ENCODE results near the gene GPAT2. TPM values are rescaled to one million over a fixed set of nuclear protein-coding genes. Genes with fewer than 3 reads are reported as not detected.
"Not testable (repeated sequence)": the region's sequence is repeated elsewhere in the genome, so short reads cannot be mapped to it uniquely, and the experiment has no call there.

Gene GPAT2
- total RNA-seq, 1 experiment from 2014 or later, result not detected

DNA sequence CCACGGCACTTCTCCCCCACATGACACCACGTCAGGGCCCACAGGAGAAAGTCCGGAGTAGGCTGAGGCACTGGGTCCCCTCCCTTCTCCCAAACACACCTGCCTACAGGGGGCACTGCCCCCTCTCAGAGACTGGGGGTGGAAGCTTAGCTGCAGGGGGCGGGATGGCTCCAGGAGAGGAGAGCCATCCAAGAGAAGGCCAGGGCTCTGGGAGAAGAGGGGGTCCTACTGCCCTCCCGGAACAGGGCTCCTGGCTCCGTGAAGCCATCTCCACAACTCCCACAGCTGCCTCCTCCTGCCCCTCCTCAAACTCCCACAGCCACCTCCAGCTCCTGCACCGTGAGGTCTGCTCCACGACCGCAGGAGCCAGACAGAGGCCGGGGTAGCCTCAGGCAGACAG is 25.6 kb upstream of the GPAT2 start:
- H3K4me1 ChIP-seq (ENCODE audit: insufficient read depth, low read length, poor library complexity, severe bottlenecking); intact Hi-C loops (cut with micrococcal nuclease; ENCODE audit: unreplicated experiment); H3K9me3 ChIP-seq (ENCODE audit: low read depth, low read length, poor library complexity, severe bottlenecking); H3K27ac ChIP-seq (ENCODE audit: low read depth, low read length, poor library complexity, severe bottlenecking); POLR2A ChIA-PET (ENCODE audit: low non-redundant PET); CTCF ChIA-PET; H3K36me3 ChIP-seq (ENCODE audit: insufficient read depth, low read length, poor library complexity, severe bottlenecking); BruUV-seq (replicated peaks); H3K27me3 ChIP-seq (replicated peaks; ENCODE audit: insufficient read depth, low read depth, low read length, poor library complexity); DNase-seq (ENCODE audit: low spot score); H3K4me3 ChIP-seq (ENCODE audit: low read depth, low read length, poor library complexity, severe bottlenecking): not testable (repeated sequence)

- H3K36me3 ChIP-seq (ENCODE audit: insufficient read depth, low read length, poor library complexity, severe bottlenecking); H3K27ac ChIP-seq (ENCODE audit: low read depth, low read length, poor library complexity, severe bottlenecking); DNase-seq (ENCODE audit: low spot score); POLR2A ChIA-PET (ENCODE audit: low non-redundant PET); H3K4me1 ChIP-seq (ENCODE audit: insufficient read depth, low read length, poor library complexity, severe bottlenecking); H3K27me3 ChIP-seq (replicated peaks; ENCODE audit: insufficient read depth, low read depth, low read length, poor library complexity); H3K4me3 ChIP-seq (ENCODE audit: low read depth, low read length, poor library complexity, severe bottlenecking); intact Hi-C loops (cut with micrococcal nuclease; ENCODE audit: unreplicated experiment); CTCF ChIA-PET; H3K9me3 ChIP-seq (ENCODE audit: low read depth, low read length, poor library complexity, severe bottlenecking); BruUV-seq (replicated peaks): not testable (repeated sequence)
Measured at GRCh38 chr2:96059443-96059842, 24.7 kb upstream of the GPAT2 start.

DNA sequence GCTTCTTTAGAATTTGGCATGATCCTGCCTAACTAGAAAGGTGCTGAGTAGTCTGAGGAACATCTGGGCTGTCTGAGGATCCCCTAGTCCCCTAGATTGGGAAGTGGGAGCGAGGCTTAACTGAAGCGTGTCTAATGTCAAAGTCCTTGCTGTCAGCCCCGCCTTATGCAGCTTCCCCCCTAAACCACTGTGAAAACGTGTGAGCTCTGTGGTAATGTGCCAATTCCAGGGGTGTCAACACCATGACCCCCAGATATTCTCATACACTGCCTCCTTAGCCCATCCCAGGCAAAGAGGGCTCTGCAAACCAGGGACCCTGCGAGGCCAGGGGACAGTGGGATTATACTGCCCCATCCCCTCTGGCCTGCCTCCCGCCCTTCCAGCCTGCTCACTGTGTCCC is 21.1 kb upstream of the GPAT2 start:
- intact Hi-C loops (cut with micrococcal nuclease; ENCODE audit: unreplicated experiment); H3K36me3 ChIP-seq (ENCODE audit: insufficient read depth, low read length, poor library complexity, severe bottlenecking); POLR2A ChIA-PET (ENCODE audit: low non-redundant PET): not testable (repeated sequence)

DNA sequence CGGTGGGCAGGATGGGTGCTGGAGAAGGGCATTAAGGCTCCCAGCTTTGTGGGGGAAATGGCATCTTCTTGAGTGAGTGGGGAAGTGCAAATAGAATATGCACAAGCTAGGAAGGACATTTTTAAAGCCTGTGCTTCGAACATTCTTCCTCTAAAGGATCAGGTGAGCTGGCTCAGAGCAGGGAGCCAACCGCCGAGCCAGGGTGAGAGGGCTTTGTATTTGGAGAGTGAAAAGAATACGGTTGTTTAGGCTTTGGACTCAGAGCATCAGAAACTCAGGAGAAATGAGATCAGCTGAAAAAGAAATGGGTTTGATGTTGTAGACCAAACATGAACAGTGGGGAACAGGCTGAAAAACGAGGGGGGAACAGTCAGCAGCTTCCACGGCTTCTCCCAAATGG is 19.8 kb upstream of the GPAT2 start:
- H3K36me3 ChIP-seq (ENCODE audit: insufficient read depth, low read length, poor library complexity, severe bottlenecking); BruUV-seq (replicated peaks); intact Hi-C loops (cut with micrococcal nuclease; ENCODE audit: unreplicated experiment); H3K27ac ChIP-seq (ENCODE audit: low read depth, low read length, poor library complexity, severe bottlenecking); CTCF ChIA-PET; H3K27me3 ChIP-seq (replicated peaks; ENCODE audit: insufficient read depth, low read depth, low read length, poor library complexity); H3K4me1 ChIP-seq (ENCODE audit: insufficient read depth, low read length, poor library complexity, severe bottlenecking); POLR2A ChIA-PET (ENCODE audit: low non-redundant PET); DNase-seq (ENCODE audit: low spot score); H3K9me3 ChIP-seq (ENCODE audit: low read depth, low read length, poor library complexity, severe bottlenecking); H3K4me3 ChIP-seq (ENCODE audit: low read depth, low read length, poor library complexity, severe bottlenecking): not testable (repeated sequence)

More for the DNA sequence above, 21.1 kb upstream of the GPAT2 start:
- H3K4me1 ChIP-seq (ENCODE audit: insufficient read depth, low read length, poor library complexity, severe bottlenecking); CTCF ChIA-PET; BruUV-seq (replicated peaks); H3K9me3 ChIP-seq (ENCODE audit: low read depth, low read length, poor library complexity, severe bottlenecking); DNase-seq (ENCODE audit: low spot score); H3K27ac ChIP-seq (ENCODE audit: low read depth, low read length, poor library complexity, severe bottlenecking); H3K27me3 ChIP-seq (replicated peaks; ENCODE audit: insufficient read depth, low read depth, low read length, poor library complexity); H3K4me3 ChIP-seq (ENCODE audit: low read depth, low read length, poor library complexity, severe bottlenecking): not testable (repeated sequence)

DNA sequence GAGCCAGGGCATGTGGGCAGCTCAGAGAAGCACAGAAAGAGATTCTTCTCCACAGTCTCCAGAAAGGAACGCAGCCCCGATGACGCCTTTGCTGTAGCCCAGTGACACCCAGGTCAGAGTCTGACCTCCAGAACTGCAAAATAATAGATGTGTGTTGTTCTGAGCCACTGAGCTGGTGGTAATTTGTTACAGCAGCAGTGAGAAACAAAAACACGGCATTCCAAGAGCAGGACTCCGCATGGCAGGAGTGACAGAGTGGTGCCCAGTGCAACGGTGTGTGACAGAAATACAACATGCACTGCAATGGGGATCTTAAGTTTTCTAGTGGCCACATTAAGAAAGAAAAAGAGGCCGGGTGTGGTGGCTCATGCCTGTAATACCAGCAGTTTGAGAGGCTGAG is 18.7 kb upstream of the GPAT2 start:
- H3K27ac ChIP-seq (ENCODE audit: low read depth, low read length, poor library complexity, severe bottlenecking); CTCF ChIA-PET: not testable (repeated sequence)

GRCh38 chr2:96052632-96053031 is 17.9 kb upstream of the GPAT2 start:
- H3K27ac ChIP-seq (ENCODE audit: low read depth, low read length, poor library complexity, severe bottlenecking); H3K4me3 ChIP-seq (ENCODE audit: low read depth, low read length, poor library complexity, severe bottlenecking); H3K36me3 ChIP-seq (ENCODE audit: insufficient read depth, low read length, poor library complexity, severe bottlenecking); BruUV-seq (replicated peaks); CTCF ChIA-PET; DNase-seq (ENCODE audit: low spot score); H3K9me3 ChIP-seq (ENCODE audit: low read depth, low read length, poor library complexity, severe bottlenecking); H3K27me3 ChIP-seq (replicated peaks; ENCODE audit: insufficient read depth, low read depth, low read length, poor library complexity); intact Hi-C loops (cut with micrococcal nuclease; ENCODE audit: unreplicated experiment); POLR2A ChIA-PET (ENCODE audit: low non-redundant PET); H3K4me1 ChIP-seq (ENCODE audit: insufficient read depth, low read length, poor library complexity, severe bottlenecking): not testable (repeated sequence)

More for the DNA sequence above, 18.7 kb upstream of the GPAT2 start:
- H3K36me3 ChIP-seq (ENCODE audit: insufficient read depth, low read length, poor library complexity, severe bottlenecking); intact Hi-C loops (cut with micrococcal nuclease; ENCODE audit: unreplicated experiment); BruUV-seq (replicated peaks); H3K4me3 ChIP-seq (ENCODE audit: low read depth, low read length, poor library complexity, severe bottlenecking); H3K4me1 ChIP-seq (ENCODE audit: insufficient read depth, low read length, poor library complexity, severe bottlenecking); DNase-seq (ENCODE audit: low spot score); H3K9me3 ChIP-seq (ENCODE audit: low read depth, low read length, poor library complexity, severe bottlenecking); POLR2A ChIA-PET (ENCODE audit: low non-redundant PET); H3K27me3 ChIP-seq (replicated peaks; ENCODE audit: insufficient read depth, low read depth, low read length, poor library complexity): not testable (repeated sequence)

DNA sequence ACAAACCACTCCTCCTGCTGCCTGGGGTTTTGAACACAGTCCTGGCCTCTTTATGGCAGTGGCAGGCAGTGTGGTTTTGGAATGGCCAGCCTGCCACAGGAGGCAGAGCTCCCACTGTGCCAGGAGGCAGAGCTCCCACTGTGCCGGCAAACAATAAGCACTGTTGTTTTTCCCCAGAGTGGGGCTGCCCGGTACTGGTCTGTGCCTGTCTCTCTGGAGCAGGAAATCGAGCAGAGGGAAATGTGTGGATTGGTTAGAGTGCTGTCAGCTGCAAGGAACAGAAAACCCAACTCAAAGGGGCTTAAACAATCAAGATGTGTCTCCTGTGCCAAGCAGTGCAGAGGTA is 15.2 kb upstream of the GPAT2 start:
- intact Hi-C loops (cut with micrococcal nuclease; ENCODE audit: unreplicated experiment); H3K4me1 ChIP-seq (ENCODE audit: insufficient read depth, low read length, poor library complexity, severe bottlenecking); H3K36me3 ChIP-seq (ENCODE audit: insufficient read depth, low read length, poor library complexity, severe bottlenecking); H3K9me3 ChIP-seq (ENCODE audit: low read depth, low read length, poor library complexity, severe bottlenecking); BruUV-seq (replicated peaks); CTCF ChIA-PET; H3K27me3 ChIP-seq (replicated peaks; ENCODE audit: insufficient read depth, low read depth, low read length, poor library complexity); H3K4me3 ChIP-seq (ENCODE audit: low read depth, low read length, poor library complexity, severe bottlenecking); DNase-seq (ENCODE audit: low spot score); H3K27ac ChIP-seq (ENCODE audit: low read depth, low read length, poor library complexity, severe bottlenecking); POLR2A ChIA-PET (ENCODE audit: low non-redundant PET): not testable (repeated sequence)

DNA sequence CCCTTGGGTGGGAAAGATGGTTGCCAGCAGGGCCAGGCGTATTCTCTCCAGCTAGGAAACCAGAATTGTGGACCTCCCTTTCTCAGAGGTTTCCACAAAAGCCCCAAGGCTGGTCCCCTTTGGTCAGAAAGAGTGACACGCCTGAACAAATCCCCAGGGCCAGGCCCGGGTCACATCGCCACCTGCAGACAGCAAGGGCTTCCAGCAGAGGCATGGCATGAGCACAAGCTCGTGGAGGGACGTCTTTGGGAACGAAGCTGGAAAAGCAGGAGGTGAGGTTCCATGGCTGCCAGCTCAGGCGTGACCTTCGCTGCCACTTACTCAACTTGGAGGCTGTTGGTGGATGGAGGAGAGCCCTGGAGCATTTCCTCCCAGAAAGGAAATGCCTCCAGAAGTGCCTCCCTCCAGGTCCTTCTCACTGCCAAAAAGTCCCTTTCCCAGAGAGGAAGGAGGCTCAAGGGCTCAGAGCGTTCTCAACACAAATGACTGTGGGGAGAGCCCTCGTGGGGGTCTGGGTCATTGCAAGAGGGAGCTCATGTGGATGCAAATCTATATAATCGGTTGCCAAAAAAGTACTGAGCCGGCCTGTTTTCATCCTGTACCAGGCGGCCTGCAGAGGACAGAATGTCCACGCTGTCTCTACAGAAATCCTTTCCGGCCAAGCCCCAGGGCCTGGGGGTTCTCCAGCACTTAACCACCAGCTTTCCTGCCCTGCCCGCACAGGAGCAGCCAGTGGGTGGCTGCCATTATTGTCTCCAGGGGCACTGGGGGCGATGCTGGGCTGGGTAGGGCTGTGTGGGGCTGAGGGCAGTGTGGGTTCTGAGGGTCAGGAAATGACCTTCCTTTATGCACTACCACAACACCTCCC is 14.6 kb upstream of the GPAT2 start:
- not testable (repeated sequence) for BruUV-seq (replicated peaks); DNase-seq (ENCODE audit: low spot score)

More for the DNA sequence above, 14.6 kb upstream of the GPAT2 start:
- POLR2A ChIA-PET (ENCODE audit: low non-redundant PET); H3K27ac ChIP-seq (ENCODE audit: low read depth, low read length, poor library complexity, severe bottlenecking); CTCF ChIA-PET; H3K4me3 ChIP-seq (ENCODE audit: low read depth, low read length, poor library complexity, severe bottlenecking); H3K9me3 ChIP-seq (ENCODE audit: low read depth, low read length, poor library complexity, severe bottlenecking); H3K27me3 ChIP-seq (replicated peaks; ENCODE audit: insufficient read depth, low read depth, low read length, poor library complexity); H3K36me3 ChIP-seq (ENCODE audit: insufficient read depth, low read length, poor library complexity, severe bottlenecking); H3K4me1 ChIP-seq (ENCODE audit: insufficient read depth, low read length, poor library complexity, severe bottlenecking); intact Hi-C loops (cut with micrococcal nuclease; ENCODE audit: unreplicated experiment): not testable (repeated sequence)
